Ishikawa (cell line): Measurements from ENCODE around the gene STK39.

ENCODE experiments used
- CEBPB ChIP-seq: IDR thresholded peaks from 2 replicates; pipeline ENCODE4 v1.6.1; 2012
- CREB1 ChIP-seq: IDR thresholded peaks from 2 replicates; pipeline ENCODE4 v1.6.1; 2012; ENCODE audit warnings: low read depth
- EGR1 ChIP-seq: IDR thresholded peaks from 2 replicates; pipeline ENCODE4 v1.6.1; 2012
- EP300 ChIP-seq: IDR thresholded peaks from 2 replicates; pipeline ENCODE4 v1.6.1; 2012; ENCODE audit warnings: borderline replicate concordance
- FOXM1 ChIP-seq: IDR thresholded peaks from 2 replicates; pipeline ENCODE4 v1.6.1; 2012; ENCODE audit warnings: low read depth, borderline replicate concordance
- MAX ChIP-seq: IDR thresholded peaks from 2 replicates; pipeline ENCODE4 v1.6.1; 2012
- NFIC ChIP-seq: IDR thresholded peaks from 2 replicates; pipeline ENCODE4 v1.6.1; 2012
- RAD21 ChIP-seq: IDR thresholded peaks from 2 replicates; pipeline ENCODE4 v1.6.1; 2012; ENCODE audit warnings: low read depth
- REST ChIP-seq: IDR thresholded peaks from 2 replicates; pipeline ENCODE4 v1.6.1; 2012; ENCODE audit warnings: low read depth, mild to moderate bottlenecking
- TAF1 ChIP-seq: IDR thresholded peaks from 2 replicates; pipeline ENCODE4 v1.6.1; 2012; ENCODE audit warnings: low read depth, mild to moderate bottlenecking
- TCF12 ChIP-seq: IDR thresholded peaks from 2 replicates; pipeline ENCODE4 v1.6.1; 2012; ENCODE audit warnings: low read depth
- TEAD4 ChIP-seq: IDR thresholded peaks from 2 replicates; pipeline ENCODE4 v1.6.1; 2012
- USF1 ChIP-seq: IDR thresholded peaks from 2 replicates; pipeline ENCODE4 v1.6.1; 2012
- YY1 ChIP-seq: IDR thresholded peaks from 2 replicates; pipeline ENCODE4 v1.6.1; 2012; ENCODE audit warnings: low read depth
- ZBTB7A ChIP-seq: IDR thresholded peaks from 2 replicates; pipeline ENCODE4 v1.6.1; 2012; ENCODE audit warnings: low read depth

Gene STK39

GRCh38 chr2:168044176-168044575, 203.2 kb downstream of the STK39 start:
- TF ChIP-seq EP300 (no peak), MAX (no peak), EGR1 (no peak), RAD21 (no peak), YY1 (no peak), FOXM1 (no peak), CREB1 (no peak), NFIC (no peak), USF1 (no peak), TAF1 (no peak), CEBPB (no peak), TEAD4 (no peak), ZBTB7A (no peak), TCF12 (no peak)

- TF ChIP-seq RAD21 (no peak), FOXM1 (no peak), NFIC (no peak), TEAD4 (no peak), YY1 (no peak), CREB1 (no peak), ZBTB7A (no peak), MAX (no peak), TCF12 (no peak), REST (no peak), EGR1 (no peak), TAF1 (no peak), USF1 (no peak), CEBPB (no peak), EP300 (no peak)
These were observed 207.5 kb downstream of the STK39 start for GRCh38 chr2:168039881-168040280.

GRCh38 chr2:168037778-168038177, 209.6 kb downstream of the STK39 start:
- TF ChIP-seq MAX, result no peak
- no peak for TF ChIP-seq TEAD4
- no peak for TF ChIP-seq ZBTB7A
- TF ChIP-seq CREB1, result no peak
- no peak for TF ChIP-seq EP300
- TF ChIP-seq TAF1, result no peak
- TF ChIP-seq TCF12, result no peak
- TF ChIP-seq REST, result no peak
- TF ChIP-seq NFIC, result no peak
- no peak for TF ChIP-seq USF1
- TF ChIP-seq YY1, result no peak
- TF ChIP-seq FOXM1, result no peak
- TF ChIP-seq CEBPB, result no peak
- TF ChIP-seq EGR1, result no peak

- TF ChIP-seq EGR1 (no peak), YY1 (no peak), CREB1 (no peak), REST (no peak), MAX (no peak), EP300 (no peak), USF1 (no peak), ZBTB7A (no peak), FOXM1 (no peak), RAD21 (no peak), NFIC (no peak)
These were observed 211.9 kb downstream of the STK39 start for GRCh38 chr2:168035458-168035857.
